Measurements from ENCODE around the gene MAP3K15.

DNA sequence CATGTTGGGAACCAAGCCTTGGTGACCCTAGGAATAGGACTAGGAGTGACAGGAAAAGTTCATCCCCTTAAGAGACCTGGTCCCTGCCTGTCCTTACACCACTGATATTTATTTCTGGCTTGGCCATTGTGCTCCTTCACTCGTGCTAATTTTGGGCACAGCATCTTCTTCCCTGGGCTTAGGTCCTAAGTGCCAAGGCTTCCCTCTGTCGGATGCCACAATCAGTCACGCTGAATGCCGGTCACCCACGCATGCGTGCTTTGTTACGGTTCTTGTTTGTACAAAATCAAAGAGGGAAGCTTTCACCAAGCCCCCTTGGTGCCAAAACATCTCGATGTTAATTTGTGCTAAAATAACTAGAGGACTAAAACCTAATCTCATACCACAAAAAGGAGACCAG lies 17.4 kb upstream of the MAP3K15 start:
- TF ChIP-seq, protein P1, sequence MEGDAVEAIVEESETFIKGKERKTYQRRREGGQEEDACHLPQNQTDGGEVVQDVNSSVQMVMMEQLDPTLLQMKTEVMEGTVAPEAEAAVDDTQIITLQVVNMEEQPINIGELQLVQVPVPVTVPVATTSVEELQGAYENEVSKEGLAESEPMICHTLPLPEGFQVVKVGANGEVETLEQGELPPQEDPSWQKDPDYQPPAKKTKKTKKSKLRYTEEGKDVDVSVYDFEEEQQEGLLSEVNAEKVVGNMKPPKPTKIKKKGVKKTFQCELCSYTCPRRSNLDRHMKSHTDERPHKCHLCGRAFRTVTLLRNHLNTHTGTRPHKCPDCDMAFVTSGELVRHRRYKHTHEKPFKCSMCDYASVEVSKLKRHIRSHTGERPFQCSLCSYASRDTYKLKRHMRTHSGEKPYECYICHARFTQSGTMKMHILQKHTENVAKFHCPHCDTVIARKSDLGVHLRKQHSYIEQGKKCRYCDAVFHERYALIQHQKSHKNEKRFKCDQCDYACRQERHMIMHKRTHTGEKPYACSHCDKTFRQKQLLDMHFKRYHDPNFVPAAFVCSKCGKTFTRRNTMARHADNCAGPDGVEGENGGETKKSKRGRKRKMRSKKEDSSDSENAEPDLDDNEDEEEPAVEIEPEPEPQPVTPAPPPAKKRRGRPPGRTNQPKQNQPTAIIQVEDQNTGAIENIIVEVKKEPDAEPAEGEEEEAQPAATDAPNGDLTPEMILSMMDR (IDR thresholded peaks at IDR 0.05; ENCODE audit: poor library complexity): no peak
- no peak for TF ChIP-seq EZH2 (IDR thresholded peaks at IDR 0.05; ENCODE audit: borderline replicate concordance)
